ENCODE results near the gene TMEM97. TPM values are rescaled to one million over a fixed set of nuclear protein-coding genes. Genes with fewer than 3 reads are reported as not detected.

Gene TMEM97
- total RNA-seq, 1 experiment from 2014 or later, result 55.6 TPM

DNA sequence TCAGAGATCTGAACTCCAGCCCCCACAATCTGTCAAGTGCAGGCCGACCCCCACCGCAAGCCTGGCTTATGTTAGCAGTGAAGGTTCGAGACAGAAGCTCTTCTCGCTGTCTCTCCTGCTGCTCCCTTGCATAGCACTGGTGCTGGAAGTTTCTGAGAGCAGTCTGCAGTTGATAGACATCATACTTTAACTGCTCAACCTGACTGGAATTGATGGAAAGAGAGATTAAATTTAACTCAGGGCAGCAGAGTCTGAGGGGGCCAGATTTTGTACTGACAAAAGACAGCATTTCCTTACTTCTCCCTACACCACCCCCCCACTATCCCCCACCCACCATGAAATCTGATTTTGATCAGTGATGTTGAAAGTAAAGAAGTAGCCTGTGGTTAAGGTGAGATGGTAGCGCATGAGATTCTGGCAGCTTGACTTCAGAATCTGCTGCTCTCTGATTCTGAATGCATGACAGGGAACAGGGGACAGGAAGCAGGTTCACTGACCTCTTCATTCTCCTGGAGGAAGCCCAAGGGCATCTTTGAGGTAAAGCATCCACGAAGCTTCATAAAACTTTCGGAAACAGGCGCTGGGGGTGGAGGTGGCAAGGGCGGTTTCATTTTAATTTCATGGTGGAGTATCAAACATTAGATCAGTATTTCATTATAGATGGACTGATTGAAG, 44.3 kb upstream of the TMEM97 start:
- Histone ChIP-seq H3K4me3 (replicated peaks in 1 of 2; ENCODE audit: low read depth in 1 of 2, low read length in 2 of 2) (no peak overlapping the region), H4K20me1 (ENCODE audit: insufficient read depth) (no peaks in the 10 kb centered on the region), H3K4me2 (ENCODE audit: low read length) (no peak overlapping the region), H3K79me2 (ENCODE audit: insufficient read depth, low read length) (no peaks in the 10 kb centered on the region), H2AFZ (ENCODE audit: low read depth, low read length, poor library complexity, severe bottlenecking) (no peak overlapping the region), H3K9me3 (ENCODE audit: control insufficient read depth in 1 of 2, insufficient read depth in 1 of 2, low read depth in 1 of 2, low read length in 2 of 2) (no peaks in the 10 kb centered on the region), H3K9ac (ENCODE audit: low read length) (no peak overlapping the region), H3K4me1 (ENCODE audit: control insufficient read depth in 1 of 2, insufficient read depth in 2 of 2, low read length in 2 of 2) (peaks cover 8 to 16% of the 10 kb centered on the region in 2 experiments), H3K36me3 (ENCODE audit: control insufficient read depth in 1 of 2, insufficient read depth in 2 of 2, low read length in 2 of 2) (no peaks in the 10 kb centered on the region), H3K27ac (ENCODE audit: low read depth, low read length) (no peak overlapping the region), H3K27me3 (ENCODE audit: insufficient read depth, low read length) (0 out of 2 replicates have a peak, but pooled peaks cover 4% of the 10 kb centered on the region), H3K9me2 (ENCODE audit: insufficient read depth) (no peaks in the 10 kb centered on the region)
- no peak for DNase-seq (ENCODE audit: low read depth, low spot score)
- no TSS peak for BruUV-seq (replicated peaks)
- no peak for TF ChIP-seq ELF1 (IDR thresholded peaks at IDR 0.05; ENCODE audit: borderline replicate concordance, low read depth)
- TF ChIP-seq POLR2A (IDR thresholded peaks at IDR 0.05; ENCODE audit: borderline replicate concordance, extremely low read depth, insufficient read depth, insufficient read length), result no peak
- no peak for TF ChIP-seq ZFX (IDR thresholded peaks at IDR 0.05)
- TF ChIP-seq MAX (IDR thresholded peaks at IDR 0.05), result no peak
- no peak for TF ChIP-seq CBX3 (IDR thresholded peaks at IDR 0.05; ENCODE audit: low read depth)
- no peak for TF ChIP-seq YY1 (IDR thresholded peaks at IDR 0.05; ENCODE audit: extremely low read depth, insufficient replicate concordance, low read depth, low read length)
- no peak for TF ChIP-seq EZH2 (IDR thresholded peaks at IDR 0.05)
- TF ChIP-seq CEBPB (IDR thresholded peaks at IDR 0.05; ENCODE audit: low read depth), result no peak
- no peak for TF ChIP-seq ZNF274 (IDR thresholded peaks at IDR 0.05; ENCODE audit: low read depth, low read length)
- TF ChIP-seq SRF (IDR thresholded peaks at IDR 0.05; ENCODE audit: low read depth), result no peak
- no peak for TF ChIP-seq POLR2AphosphoS5 (IDR thresholded peaks at IDR 0.05; ENCODE audit: low read depth, low read length)
- no peak for TF ChIP-seq EZH2phosphoT487 (IDR thresholded peaks at IDR 0.05; ENCODE audit: borderline replicate concordance)
- TF ChIP-seq RAD21 (IDR thresholded peaks at IDR 0.05; ENCODE audit: low read depth), result no peak
- no peak for ATAC-seq
- ChIA-PET CTCF (no interaction called here), RAD21 (ENCODE audit: low non-redundant PET in 1 of 2, low total read pairs in 2 of 2, uncharacterized antibody in 2 of 2, unreplicated experiment in 2 of 2) (no interaction called here), POLR2A (no interaction called here)
- intact Hi-C loops (cut with micrococcal nuclease), result no loop called here
